GM12878 (cell line): ENCODE measurements around the gene CXXC1. TPM values are rescaled to one million over a fixed set of nuclear protein-coding genes. Genes with fewer than 3 reads are reported as not detected.

ENCODE experiments used
- ATAC-seq: fragments of 200-7000 bp; cut with Tn5 transposase; 3 replicates; pipeline ENCODE4 v1.9.1; 2020; ENCODE audit warnings: mild to moderate bottlenecking, moderate library complexity
- BruUV-seq: library from RNA; stranded (reverse); fragments of 400-500 nt; replicated peaks from 2 replicates; lab custom pipeline; 2021; lab: Mats Ljungman, UMichigan
- CTCF ChIA-PET: fragments of 300-600 bp; sonication (Branson Sonifier 250); formaldehyde crosslinking; extraction: SDS; loops from one replicate; lab custom pipeline; 2021; ENCODE audit warnings: inconsistent platforms; lab: Yijun Ruan, JAX
- POLR2A ChIA-PET: fragments of 350-600 bp; formaldehyde crosslinking; extraction: SDS; loops from one replicate; lab custom pipeline; 2021; ENCODE audit warnings: inconsistent platforms; lab: Charles Lee
- RAD21 ChIA-PET: fragments of 300-600 bp; sonication (Branson Sonifier 250); formaldehyde crosslinking; loops from one replicate; lab custom pipeline; 2023; ENCODE audit warnings: antibody characterized with exemption; ENCODE audit not compliant: unreplicated experiment; lab: Charles Lee
- SMC1A ChIA-PET: fragments of 300-600 bp; sonication (Branson Sonifier 250); formaldehyde crosslinking; loops from one replicate; lab custom pipeline; 2023; ENCODE audit not compliant: unreplicated experiment, uncharacterized antibody; lab: Charles Lee
- DNase-seq: peaks from one replicate; pipeline ENCODE4 v3.0.0-alpha.2; 2011; ENCODE audit warnings: low read depth, low spot score
- FAIRE-seq: peaks from 3 replicates; lab custom pipeline; 2011; peaks lifted over from hg19 to GRCh38; lab: Jason Lieb, UNC
- H2AFZ ChIP-seq: 2 replicates; pipeline ENCODE4 v1.6.0; 2011; ENCODE audit warnings: low read depth, low read length, control low read depth; ENCODE audit not compliant: control insufficient read depth
- H3K27ac ChIP-seq: 2 replicates; pipeline ENCODE4 v1.5.1; 2011; ENCODE audit warnings: control low read depth; ENCODE audit not compliant: control insufficient read depth, insufficient read depth
- H3K27me3 ChIP-seq, 2 experiments: replicated peaks in 1 of 2; 2 replicates each; pipeline versions ENCODE4 v1.6.0 to v1.6.1; 2011; ENCODE audit warnings: low read length in 1 of 2; ENCODE audit not compliant: control insufficient read depth in 2 of 2, insufficient read depth in 2 of 2
- H3K36me3 ChIP-seq, 2 experiments: 2 replicates each; pipeline ENCODE4 v1.5.1; 2011; ENCODE audit warnings: low read length in 1 of 2; ENCODE audit not compliant: control insufficient read depth in 2 of 2, insufficient read depth in 2 of 2
- H3K4me1 ChIP-seq: 2 replicates; pipeline ENCODE4 v1.6.1; 2011; ENCODE audit warnings: mild to moderate bottlenecking, low read length, moderate library complexity, mixed read lengths; ENCODE audit not compliant: control insufficient read depth, insufficient read depth
- H3K4me2 ChIP-seq: 2 replicates; pipeline ENCODE4 v1.6.0; 2011; ENCODE audit warnings: control low read depth; ENCODE audit not compliant: control insufficient read depth, insufficient read depth
- H3K4me3 ChIP-seq: fragments of 200-600 bp; sonication (generic); 2 replicates; pipeline ENCODE4 v1.5.1; 2016
- H3K79me2 ChIP-seq: 2 replicates; pipeline ENCODE4 v1.6.0; 2011; ENCODE audit warnings: low read length; ENCODE audit not compliant: control insufficient read depth, insufficient read depth
- H3K9ac ChIP-seq: 2 replicates; pipeline ENCODE4 v1.8.0; 2011; ENCODE audit warnings: low read length, control low read depth, mixed read lengths; ENCODE audit not compliant: control insufficient read depth, insufficient read depth
- H3K9me3 ChIP-seq: replicated peaks from 3 replicates; pipeline ENCODE4 v1.5.1; 2011; ENCODE audit warnings: mild to moderate bottlenecking, low read length; ENCODE audit not compliant: control insufficient read depth, insufficient read depth
- H4K20me1 ChIP-seq: 2 replicates; pipeline ENCODE4 v1.6.0; 2011; ENCODE audit not compliant: control insufficient read depth, insufficient read depth
- BACH1 ChIP-seq: fragments of 450-650 bp; IDR thresholded peaks from 2 replicates; pipeline ENCODE4 v1.6.1; 2017; ENCODE audit warnings: mild to moderate bottlenecking, borderline replicate concordance
- BHLHE40 ChIP-seq, 2 experiments: fragments of 450-650 bp in 1 of 2; IDR thresholded peaks; 2 replicates each; pipeline ENCODE4 v1.6.1; 2011 to 2017; ENCODE audit warnings: low read depth in 2 of 2, borderline replicate concordance in 1 of 2, improper control_type of control experiment in 1 of 2, low read length in 1 of 2, mild to moderate bottlenecking in 1 of 2
- BMI1 ChIP-seq: fragments of 450-650 bp; IDR thresholded peaks from 2 replicates; pipeline ENCODE4 v1.6.1; 2016; ENCODE audit warnings: mild to moderate bottlenecking, moderate library complexity, borderline replicate concordance
- CREB1 ChIP-seq: IDR thresholded peaks from 2 replicates; pipeline ENCODE4 v1.6.1; 2012; ENCODE audit warnings: low read depth, mild to moderate bottlenecking, inconsistent platforms
- CREM ChIP-seq: IDR thresholded peaks from 2 replicates; pipeline ENCODE4 v1.6.1; 2014; ENCODE audit warnings: antibody characterized with exemption, low read depth
- EED ChIP-seq: sonication (generic); IDR thresholded peaks from 2 replicates; pipeline ENCODE4 v1.6.1; 2016; ENCODE audit warnings: antibody characterized with exemption, low read depth
- ETV6 ChIP-seq, 2 experiments: fragments of 450-650 bp in 1 of 2; IDR thresholded peaks in 1 of 2; conservative IDR thresholded peaks in 1 of 2; 2 replicates each; pipeline ENCODE4 v1.6.1; 2014; ENCODE audit warnings: antibody characterized with exemption in 1 of 2, borderline replicate concordance in 1 of 2, low read depth in 1 of 2, mild to moderate bottlenecking in 1 of 2, moderate library complexity in 1 of 2
- EZH2 ChIP-seq: IDR thresholded peaks from 2 replicates; pipeline ENCODE4 v1.6.1; 2012; ENCODE audit warnings: low read depth, mild to moderate bottlenecking, control low read depth, inconsistent platforms, low read length, borderline replicate concordance; ENCODE audit not compliant: control insufficient read depth
- FOXM1 ChIP-seq: IDR thresholded peaks from 2 replicates; pipeline ENCODE4 v1.6.1; 2012; ENCODE audit warnings: low read depth, mild to moderate bottlenecking, inconsistent platforms, low read length, moderate library complexity
- GABPA ChIP-seq: IDR thresholded peaks from 2 replicates; pipeline ENCODE4 v1.6.1; 2014; ENCODE audit warnings: antibody characterized with exemption, low read depth, mild to moderate bottlenecking, inconsistent platforms
- GATAD2B ChIP-seq: fragments of 450-650 bp; conservative IDR thresholded peaks from 2 replicates; pipeline ENCODE4 v1.6.1; 2017; ENCODE audit warnings: low read depth, mild to moderate bottlenecking, moderate library complexity
- MAX ChIP-seq: IDR thresholded peaks from 2 replicates; pipeline ENCODE4 v1.6.1; 2012; ENCODE audit warnings: low read depth, low read length, improper control_type of control experiment
- MXI1 ChIP-seq: fragments of 150-350 bp; IDR thresholded peaks from 2 replicates; pipeline ENCODE4 v1.6.1; 2011; ENCODE audit warnings: low read depth, mild to moderate bottlenecking, inconsistent platforms, low read length, improper control_type of control experiment
- NFYB ChIP-seq: IDR thresholded peaks from 2 replicates; pipeline ENCODE4 v1.6.1; 2011; ENCODE audit warnings: low read depth, mild to moderate bottlenecking, low read length, improper control_type of control experiment, moderate library complexity; ENCODE audit not compliant: insufficient read depth
- NR2F1 ChIP-seq: fragments of 450-650 bp; conservative IDR thresholded peaks from 2 replicates; pipeline ENCODE4 v1.6.1; 2017; ENCODE audit warnings: mild to moderate bottlenecking
- NRF1 ChIP-seq: conservative IDR thresholded peaks from 2 replicates; pipeline ENCODE4 v1.6.1; 2011; ENCODE audit warnings: mild to moderate bottlenecking, low read depth, low read length, improper control_type of control experiment
- RFX5 ChIP-seq: IDR thresholded peaks from 2 replicates; pipeline ENCODE4 v1.6.1; 2011; ENCODE audit warnings: low read depth, low read length, improper control_type of control experiment
- RUNX3 ChIP-seq: IDR thresholded peaks from 2 replicates; pipeline ENCODE4 v1.6.1; 2012; ENCODE audit warnings: low read length, inconsistent platforms
- SIN3A ChIP-seq: IDR thresholded peaks from 2 replicates; pipeline ENCODE4 v1.6.1; 2012; ENCODE audit warnings: low read depth, low read length, improper control_type of control experiment
- SRF ChIP-seq, 2 experiments: IDR thresholded peaks; 2 replicates each; pipeline ENCODE4 v1.6.1; 2011; ENCODE audit warnings: low read depth in 2 of 2, low read length in 2 of 2, mild to moderate bottlenecking in 1 of 2, moderate library complexity in 1 of 2
- SUPT20H ChIP-seq: IDR thresholded peaks from 2 replicates; pipeline ENCODE4 v1.6.1; 2011; ENCODE audit warnings: low read depth, mild to moderate bottlenecking, low read length, moderate library complexity, borderline replicate concordance; ENCODE audit not compliant: control insufficient read depth
- TARDBP ChIP-seq: IDR thresholded peaks from 2 replicates; pipeline ENCODE4 v1.6.1; 2016; ENCODE audit warnings: borderline replicate concordance
- WRNIP1 ChIP-seq: IDR thresholded peaks from 2 replicates; pipeline ENCODE4 v1.6.1; 2011; ENCODE audit warnings: low read depth, low read length, improper control_type of control experiment, borderline replicate concordance
- WGBS: methylation state at CpG from one replicate; pipeline ENCODE4 v1.1.6; 2016; ENCODE audit warnings: low lambda C conversion rate; ENCODE audit not compliant: insufficient replicate concordance, insufficient coverage; ENCODE audit errors: missing lambda C conversion rate; 5-methylcytosine and 5-hydroxymethylcytosine counted together
- in situ Hi-C: fragments of 300-500 bp; cut with MboI; formaldehyde crosslinking; loops from 9 replicates; pipeline ENCODE4 v1.14.3; 2018; ENCODE audit warnings: mixed read lengths
- intact Hi-C: fragments of 100-400 bp; cut with micrococcal nuclease; formaldehyde crosslinking; loops from one replicate; pipeline ENCODE4 v1.14.2; 2022; ENCODE audit not compliant: unreplicated experiment
- polyA plus RNA-seq, 11 experiments: library from polyadenylated mRNA; depleted of rRNA in 4 of 11; unstranded in 6 of 11; stranded (reverse) in 5 of 11; fragments of >200 nt; fragmentation: Nextera tagmentation in 4 of 11; fragmentation: Illumina TruSeq in 1 of 11; extraction: Ambion mirVana in 4 of 11; extraction: Trizol in 1 of 11; gene quantifications; 1 replicate in 1 of 11; 2 replicates in 10 of 11; pipeline versions ENCODE4 v1.2.1 to v1.2.3, GENCODE V29; 2011 to 2016; ENCODE audit warnings: inconsistent platforms in 2 of 11, missing spikeins in 2 of 11, low read depth in 1 of 11
- total RNA-seq, 4 experiments: library from RNA; depleted of rRNA in 3 of 4; stranded (reverse); fragments of >200 nt in 3 of 4; fragmentation: Illumina TruSeq in 1 of 4; extraction: Trizol in 1 of 4; gene quantifications; 2 replicates each; pipeline versions ENCODE4 v1.2.1 to v1.2.3, GENCODE V29; 2013 to 2021

The CXXC1 gene
- total and polyA plus RNA-seq, 10 of the 15 experiments (the other 5 are each of a cell fraction or from before 2014, with no cell fraction given): 9.2 to 180 (median 93.8) TPM

- no peaks in the 10 kb centered on the region for H3K79me2 ChIP-seq
- ChIA-PET CTCF (interaction anchor here (0.7 to 2.1 kb wide), 4 partner anchors 10 to 50 kb away, joined by 3 to 10 read pairs (median 6); no protein-coding TSS in a partner anchor), RAD21 (interaction anchor here (1.3 to 1.4 kb wide), 2 partner anchors 19 to 116 kb away, joined by 3 read pairs; no protein-coding TSS in a partner anchor), SMC1A (interaction anchor here (0.7 to 3.2 kb wide), 8 partner anchors 10 to 49 kb away, joined by 3 to 10 read pairs (median 6); no protein-coding TSS in a partner anchor), POLR2A (interaction anchor here (0.7 to 2.0 kb wide), 6 partner anchors 10 to 48 kb away, joined by 3 to 7 read pairs (median 4); no protein-coding TSS in a partner anchor)
- peak; percentile 88 for ATAC-seq
- in situ Hi-C loops (no loop called here), intact Hi-C loops (no loop called here)
- H3K36me3 ChIP-seq: no peaks in the 10 kb centered on the region
- TF ChIP-seq CREM (0 out of 2 replicates have a peak, but pooled peaks have one; percentile 15), EED (no peak; the same call in 1 of the 2 replicates), BACH1 (no peak), NRF1 (peak; percentile 47), ETV6 (conservative IDR thresholded peaks at IDR 0.05 in 1 of 2, IDR thresholded peaks at IDR 0.05 in 1 of 2; ENCODE audit: borderline replicate concordance in 1 of 2, low read depth in 1 of 2) (no peak), SIN3A (peak; percentile 74; the same call in 1 of the 2 replicates), RUNX3 (peak; percentile 70), FOXM1 (no peak), RFX5 (peak; percentile 88), BHLHE40 (IDR thresholded peaks at IDR 0.05; ENCODE audit: borderline replicate concordance in 1 of 2, low read depth in 2 of 2, low read length in 1 of 2) (peak in 1 of 2 experiments; percentile 40; a peak in 1 of 4 replicates), MXI1 (peak; percentile 68), NFYB (0 out of 2 replicates have a peak, but pooled peaks have one; percentile 40), BMI1 (peak; percentile 92), SRF (IDR thresholded peaks at IDR 0.05; ENCODE audit: low read depth in 2 of 2, low read length in 2 of 2) (no peak), WRNIP1 (no peak), TARDBP (no peak), SUPT20H (no peak), CREB1 (peak; percentile 47; the same call in 1 of the 2 replicates), GATAD2B (no peak), NR2F1 (0 out of 2 replicates have a peak, but pooled peaks have one; percentile 17), EZH2 (no peak), GABPA (no peak), MAX (peak; percentile 12; the same call in 1 of the 2 replicates)
- peak overlapping the region; percentile 66 for H3K27ac ChIP-seq
- no peaks in the 10 kb centered on the region for H4K20me1 ChIP-seq
- H3K9me3 ChIP-seq: peaks cover 14% of the 10 kb centered on the region; the same call in 2 of the 3 replicates
- no TSS peak for BruUV-seq
- H3K9ac ChIP-seq: 0 out of 2 replicates have a peak overlapping the region, but pooled peaks have one; percentile 36
- FAIRE-seq: peak; percentile 79
- peaks cover 34% of the 10 kb centered on the region for H3K4me1 ChIP-seq
- under 1% methylated on average over 26 of the region's 26 CpGs for WGBS
- peak overlapping the region; percentile 52; the same call in 1 of the 2 replicates for H3K4me3 ChIP-seq
- H3K27me3 ChIP-seq: no peaks in the 10 kb centered on the region
- peak overlapping the region; percentile 82 for H3K4me2 ChIP-seq
- peak; percentile 73 for DNase-seq
- H2AFZ ChIP-seq: peak overlapping the region; percentile 80
Observed at GRCh38 chr18:50307738-50308470, 20.4 kb upstream of the CXXC1 start.
